Activated CD4-positive, alpha-beta memory T cell treated with anti-CD3 and anti-CD28 coated beads for 36 hours (primary cell): Measurements from ENCODE around the gene CUL4A. TPM values are rescaled to one million over a fixed set of nuclear protein-coding genes. Genes with fewer than 3 reads are reported as not detected.

Experiments used
- CTCF ChIA-PET: fragments of 350-600 bp; sonication (Branson Sonifier 250); formaldehyde crosslinking; loops from one replicate; lab custom pipeline; 2021; ENCODE audit warnings: antibody characterized with exemption, inconsistent platforms; lab: Charles Lee
- POLR2A ChIA-PET: fragments of 350-600 bp; sonication (Branson Sonifier 250); formaldehyde crosslinking; loops from one replicate; lab custom pipeline; 2021; ENCODE audit warnings: antibody characterized with exemption; lab: Charles Lee
- DNase-seq: peaks from one replicate; pipeline ENCODE4 v3.0.0-alpha.2; 2020
- H3K27ac Mint-ChIP-seq: one replicate; pipeline ENCODE4 v1.8.0; 2021; ENCODE audit warnings: mixed read lengths
- H3K27me3 Mint-ChIP-seq: one replicate; pipeline ENCODE4 v1.8.0; 2021; ENCODE audit warnings: mixed read lengths
- H3K36me3 Mint-ChIP-seq: one replicate; pipeline ENCODE4 v1.8.0; 2021; ENCODE audit warnings: mixed read lengths
- H3K4me1 Mint-ChIP-seq: one replicate; pipeline ENCODE4 v1.8.0; 2021; ENCODE audit warnings: low read depth, mixed read lengths
- H3K4me3 Mint-ChIP-seq: one replicate; pipeline ENCODE4 v1.8.0; 2021; ENCODE audit warnings: mild to moderate bottlenecking, mixed read lengths
- H3K9me3 Mint-ChIP-seq: one replicate; pipeline ENCODE4 v1.8.0; 2021; ENCODE audit warnings: mixed read lengths
- intact Hi-C: fragments of 100-400 bp; cut with micrococcal nuclease; formaldehyde crosslinking; loops from one replicate; pipeline ENCODE4 v1.15.1; 2023
- total RNA-seq, 2 experiments: library from RNA; stranded (reverse); gene quantifications; one replicate each; pipeline ENCODE4 v1.2.3, GENCODE V29; 2021

The CUL4A gene
- total RNA-seq, 2 experiments from 2014 or later = 65.9 to 70.2 TPM

- Mint-ChIP-seq H3K36me3 (peaks cover 27% of the 10 kb centered on the region), H3K4me1 (peaks cover 45% of the 10 kb centered on the region), H3K4me3 (no peak overlapping the region), H3K9me3 (no peaks in the 10 kb centered on the region), H3K27me3 (no peaks in the 10 kb centered on the region), H3K27ac (no peak overlapping the region)
- DNase-seq = no peak
- ChIA-PET CTCF (no interaction called here), POLR2A (no interaction called here)
- intact Hi-C loops = no loop called here
These were observed 7.6 kb upstream of the CUL4A start for GRCh38 chr13:113201815-113202214.

GRCh38 chr13:113202912-113203311 is 6.5 kb upstream of the CUL4A start:
- no peaks in the 10 kb centered on the region for H3K27me3 Mint-ChIP-seq
- DNase-seq = no peak
- intact Hi-C loops = no loop called here
- H3K9me3 Mint-ChIP-seq = no peaks in the 10 kb centered on the region
- CTCF ChIA-PET = no interaction called here
- no peak overlapping the region for H3K4me3 Mint-ChIP-seq
- H3K27ac Mint-ChIP-seq = no peak overlapping the region
- POLR2A ChIA-PET = no interaction called here
- H3K36me3 Mint-ChIP-seq = peaks cover 27% of the 10 kb centered on the region
- peaks cover 55% of the 10 kb centered on the region for H3K4me1 Mint-ChIP-seq

- Mint-ChIP-seq H3K4me3 (no peak overlapping the region), H3K27me3 (no peaks in the 10 kb centered on the region), H3K9me3 (no peaks in the 10 kb centered on the region), H3K27ac (peak overlapping the region; percentile 33), H3K36me3 (peaks cover 25% of the 10 kb centered on the region), H3K4me1 (peaks cover 55% of the 10 kb centered on the region)
- no peak for DNase-seq
- ChIA-PET POLR2A (no interaction called here), CTCF (no interaction called here)
- intact Hi-C loops = no loop called here
These were observed 5.7 kb upstream of the CUL4A start for GRCh38 chr13:113203507-113204377.

- Mint-ChIP-seq H3K4me1 (peaks cover 55% of the 10 kb centered on the region), H3K27ac (peak overlapping the region; percentile 45), H3K9me3 (no peaks in the 10 kb centered on the region), H3K36me3 (peaks cover 25% of the 10 kb centered on the region), H3K27me3 (no peaks in the 10 kb centered on the region), H3K4me3 (no peak overlapping the region)
- POLR2A ChIA-PET = no interaction called here
- CTCF ChIA-PET = no interaction called here
- intact Hi-C loops = no loop called here
- DNase-seq = no peak
These were observed 5.1 kb upstream of the CUL4A start for GRCh38 chr13:113204378-113204734.

GRCh38 chr13:113205428-113205931 is 3.9 kb upstream of the CUL4A start:
- POLR2A ChIA-PET = no interaction called here
- intact Hi-C loops = loop anchor here (5.0 kb wide), 4 partner anchors 263 to 862 kb away; partner anchors contain the start of genes DCUN1D2 and TFDP1
- CTCF ChIA-PET = no interaction called here

GRCh38 chr13:113207460-113207859 is 2.0 kb upstream of the CUL4A start:
- Mint-ChIP-seq H3K4me3 (peak overlapping the region; percentile 83), H3K27ac (peak overlapping the region; percentile 60), H3K9me3 (no peaks in the 10 kb centered on the region), H3K27me3 (no peaks in the 10 kb centered on the region), H3K36me3 (peaks cover 31% of the 10 kb centered on the region), H3K4me1 (peaks cover 67% of the 10 kb centered on the region)
- DNase-seq = no peak
- intact Hi-C loops = loop anchor here (5.0 kb wide), 4 partner anchors 265 to 860 kb away; partner anchors contain the start of genes DCUN1D2 and TFDP1
- ChIA-PET CTCF (no interaction called here), POLR2A (interaction anchor here (1.1 to 1.2 kb wide), 2 partner anchors 24 to 51 kb away, joined by 3 read pairs; no protein-coding TSS in a partner anchor)

More at GRCh38 chr13:113205428-113205931, 3.9 kb upstream of the CUL4A start:
- no peaks in the 10 kb centered on the region for H3K9me3 Mint-ChIP-seq
- H3K36me3 Mint-ChIP-seq = peaks cover 19% of the 10 kb centered on the region
- DNase-seq = peak; percentile 32
- H3K27me3 Mint-ChIP-seq = no peaks in the 10 kb centered on the region
- H3K4me3 Mint-ChIP-seq = peak overlapping the region; percentile 12
- H3K27ac Mint-ChIP-seq = peak overlapping the region; percentile 81
- H3K4me1 Mint-ChIP-seq = peaks cover 57% of the 10 kb centered on the region

GRCh38 chr13:113207890-113208420 is 1.5 kb upstream of the CUL4A start:
- H3K27ac Mint-ChIP-seq = peak overlapping the region; percentile 60
- H3K36me3 Mint-ChIP-seq = peaks cover 31% of the 10 kb centered on the region
- no peak for DNase-seq
- peaks cover 63% of the 10 kb centered on the region for H3K4me1 Mint-ChIP-seq
- peak overlapping the region; percentile 83 for H3K4me3 Mint-ChIP-seq
- H3K27me3 Mint-ChIP-seq = no peaks in the 10 kb centered on the region
- intact Hi-C loops = loop anchor here (1.0 to 5.0 kb wide), 7 partner anchors 21 to 859 kb away; partner anchors contain the start of genes DCUN1D2, LAMP1 and TFDP1
- H3K9me3 Mint-ChIP-seq = no peaks in the 10 kb centered on the region
- ChIA-PET POLR2A (interaction anchor here (0.5 to 1.2 kb wide), 2 partner anchors 51 to 910 kb away, joined by 3 read pairs; no protein-coding TSS in a partner anchor), CTCF (interaction anchor here (1.9 kb wide), 1 partner anchor 22 kb away, joined by 5 read pairs; no protein-coding TSS in a partner anchor)

- peak; percentile 92 for DNase-seq
- H3K4me1 Mint-ChIP-seq = peaks cover 56% of the 10 kb centered on the region
- no peaks in the 10 kb centered on the region for H3K27me3 Mint-ChIP-seq
- POLR2A ChIA-PET = interaction anchor here (0.5 to 1.7 kb wide), 5 partner anchors 10 to 909 kb away, joined by 3 to 5 read pairs (median 3); no protein-coding TSS in a partner anchor
- H3K9me3 Mint-ChIP-seq = no peaks in the 10 kb centered on the region
- CTCF ChIA-PET = interaction anchor here (1.9 kb wide), 1 partner anchor 23 kb away, joined by 5 read pairs; no protein-coding TSS in a partner anchor
- intact Hi-C loops = loop anchor here (1.0 to 5.0 kb wide), 7 partner anchors 22 to 859 kb away; partner anchors contain the start of genes DCUN1D2, LAMP1 and TFDP1
- H3K27ac Mint-ChIP-seq = peak within 1 kb of the TSS; percentile 60
- H3K36me3 Mint-ChIP-seq = peaks cover 31% of the 10 kb centered on the region
- peak within 1 kb of the TSS; percentile 83 for H3K4me3 Mint-ChIP-seq
These were observed 735 bp upstream of the CUL4A start, which contains the start of gene PCID2 for GRCh38 chr13:113208421-113209335. Gene PCID2 (minus strand): TSS chr13:113208669. CDS start chr13:113208634, 35 bp downstream.

GRCh38 chr13:113209759-113210421 is 477 bp downstream of the CUL4A start:
- peak overlapping the region; percentile 81 for H3K27ac Mint-ChIP-seq
- no peaks in the 10 kb centered on the region for H3K9me3 Mint-ChIP-seq
- peaks cover 30% of the 10 kb centered on the region for H3K36me3 Mint-ChIP-seq
- CTCF ChIA-PET = interaction anchor here (0.7 to 1.9 kb wide), 3 partner anchors 24 to 267 kb away, joined by 3 to 5 read pairs (median 4); no protein-coding TSS in a partner anchor
- H3K4me1 Mint-ChIP-seq = peaks cover 46% of the 10 kb centered on the region
- POLR2A ChIA-PET = interaction anchor here (0.6 to 1.7 kb wide), 5 partner anchors 9 to 889 kb away, joined by 3 to 5 read pairs (median 3); no protein-coding TSS in a partner anchor
- H3K27me3 Mint-ChIP-seq = no peaks in the 10 kb centered on the region
- peak; percentile 77 for DNase-seq
- intact Hi-C loops = loop anchor here (2.0 to 5.0 kb wide), 6 partner anchors 23 to 857 kb away; partner anchors contain the start of genes DCUN1D2 and TFDP1
- H3K4me3 Mint-ChIP-seq = peak overlapping the region; percentile 82

GRCh38 chr13:113210833-113211232 is 1.4 kb downstream of the CUL4A start:
- Mint-ChIP-seq H3K9me3 (no peaks in the 10 kb centered on the region), H3K27ac (peak overlapping the region; percentile 28), H3K36me3 (peaks cover 23% of the 10 kb centered on the region), H3K4me1 (peaks cover 36% of the 10 kb centered on the region), H3K4me3 (peak overlapping the region; percentile 82), H3K27me3 (no peaks in the 10 kb centered on the region)
- ChIA-PET CTCF (no interaction called here), POLR2A (no interaction called here)
- intact Hi-C loops = no loop called here
- DNase-seq = no peak
